ENCODE measurements around the gene BICC1.
"Not testable (repeated sequence)": the region's sequence is repeated elsewhere in the genome, so short reads cannot be mapped to it uniquely, and the experiment has no call there.

The BICC1 gene

DNA sequence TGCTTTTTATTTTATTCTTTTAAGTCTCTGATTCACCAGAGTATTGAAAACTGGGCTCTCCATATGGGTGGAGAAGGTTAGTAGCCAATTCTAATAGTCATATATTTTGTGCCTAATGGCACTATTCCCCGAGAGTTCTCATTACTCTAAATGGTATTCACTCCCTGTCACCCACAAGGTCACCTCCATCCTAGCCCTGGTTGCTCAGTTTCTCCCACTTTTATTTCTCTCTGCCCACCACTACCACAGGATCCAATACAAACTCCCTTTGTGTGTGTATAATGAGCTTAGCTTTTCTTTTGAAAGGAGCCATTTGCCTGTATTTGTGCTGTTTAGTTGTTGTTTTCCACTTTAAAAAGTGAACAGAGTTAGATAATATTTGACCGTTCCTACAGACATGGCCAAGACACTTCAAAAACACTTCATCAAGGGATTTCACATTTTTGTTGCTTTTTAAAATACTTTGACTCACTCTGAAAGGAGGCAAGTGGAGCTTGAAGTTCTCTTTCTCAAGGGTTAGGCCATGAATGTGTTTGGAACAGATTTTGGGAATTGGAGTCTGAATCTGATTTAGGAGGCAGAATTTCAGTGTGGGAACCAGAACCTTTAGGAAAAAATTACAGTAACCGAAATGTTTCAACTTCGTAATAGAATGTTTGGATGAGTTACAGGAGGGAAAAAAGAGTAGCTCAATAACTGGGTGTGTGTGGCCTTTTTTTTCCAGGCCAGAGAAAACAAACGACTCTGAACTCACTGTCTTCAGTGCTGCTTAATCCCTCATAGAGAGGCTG, 321.3 kb downstream of the BICC1 start:
- DNase-seq: no peak

DNA sequence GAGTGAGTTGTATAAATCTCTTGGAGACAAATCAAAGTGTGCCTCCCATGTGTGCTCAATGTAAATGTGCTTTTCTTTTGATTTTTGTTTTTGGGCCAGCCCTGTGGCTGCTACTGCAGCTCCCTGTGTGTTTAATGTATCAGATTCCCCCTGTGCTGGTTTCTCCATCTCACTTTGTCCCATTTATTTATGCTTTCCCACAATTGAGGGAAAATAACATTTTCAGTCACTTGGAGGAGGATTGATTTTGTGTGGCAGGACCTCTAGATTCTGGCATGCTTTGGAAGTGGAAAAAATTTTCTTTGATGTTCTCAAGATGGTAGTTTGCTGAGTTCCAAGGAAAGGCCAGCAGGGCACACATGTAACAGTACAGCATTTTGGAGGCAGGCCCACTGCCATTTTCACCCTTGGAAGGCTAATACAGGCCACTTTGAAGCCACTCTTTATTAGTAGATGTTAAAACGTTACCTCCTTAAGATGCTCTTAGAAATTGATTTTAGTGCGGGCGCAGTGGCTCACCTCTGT, 323.6 kb downstream of the BICC1 start:
- DNase-seq: no peak

DNA sequence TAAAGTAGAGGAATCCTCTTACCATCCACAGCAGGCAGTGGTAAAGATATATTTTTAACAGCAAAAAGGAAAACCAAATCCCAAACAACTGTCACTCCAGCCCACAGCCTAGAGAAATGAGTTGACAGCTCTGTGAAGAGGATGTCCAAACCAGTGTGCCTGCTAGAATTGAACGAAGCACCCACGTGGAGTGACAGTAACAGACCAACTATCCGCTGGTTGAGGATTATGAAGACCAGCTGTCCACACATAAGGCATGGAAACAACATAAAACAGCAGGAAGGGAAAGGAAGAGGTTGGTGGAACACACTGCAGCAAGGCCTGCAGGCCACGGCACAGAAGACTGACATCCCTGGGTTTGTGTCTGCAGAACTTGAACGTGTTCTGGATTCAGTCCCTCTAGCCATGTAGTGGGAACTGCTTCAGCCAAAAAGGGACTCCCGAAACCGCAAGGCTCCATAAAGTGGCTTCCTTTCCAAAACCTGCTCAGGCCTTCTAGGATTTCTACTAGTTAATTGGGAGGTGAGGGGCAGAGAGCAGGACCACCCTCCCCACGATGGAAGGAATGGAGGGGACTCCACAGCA, 324.4 kb downstream of the BICC1 start:
- no peak for DNase-seq

DNA sequence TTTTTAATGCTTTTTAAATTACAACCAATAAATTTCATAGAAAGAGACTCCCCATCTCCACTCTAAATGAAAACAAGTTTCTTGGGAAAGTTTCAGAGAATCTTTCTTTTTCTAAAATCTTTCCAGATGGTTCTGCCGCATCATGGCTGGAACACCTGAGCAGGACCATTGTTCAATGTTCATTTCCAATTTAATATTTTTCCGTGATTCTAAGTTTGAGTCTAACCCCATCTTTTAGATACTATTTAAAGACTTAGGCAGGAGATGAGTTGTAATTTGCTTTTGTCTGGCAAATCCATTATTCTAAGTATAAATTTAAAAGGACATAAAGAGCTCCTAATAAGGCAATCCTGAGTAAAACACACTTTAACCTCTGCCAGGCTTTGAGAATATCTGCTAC, 325.2 kb downstream of the BICC1 start:
- DNase-seq: no peak

DNA sequence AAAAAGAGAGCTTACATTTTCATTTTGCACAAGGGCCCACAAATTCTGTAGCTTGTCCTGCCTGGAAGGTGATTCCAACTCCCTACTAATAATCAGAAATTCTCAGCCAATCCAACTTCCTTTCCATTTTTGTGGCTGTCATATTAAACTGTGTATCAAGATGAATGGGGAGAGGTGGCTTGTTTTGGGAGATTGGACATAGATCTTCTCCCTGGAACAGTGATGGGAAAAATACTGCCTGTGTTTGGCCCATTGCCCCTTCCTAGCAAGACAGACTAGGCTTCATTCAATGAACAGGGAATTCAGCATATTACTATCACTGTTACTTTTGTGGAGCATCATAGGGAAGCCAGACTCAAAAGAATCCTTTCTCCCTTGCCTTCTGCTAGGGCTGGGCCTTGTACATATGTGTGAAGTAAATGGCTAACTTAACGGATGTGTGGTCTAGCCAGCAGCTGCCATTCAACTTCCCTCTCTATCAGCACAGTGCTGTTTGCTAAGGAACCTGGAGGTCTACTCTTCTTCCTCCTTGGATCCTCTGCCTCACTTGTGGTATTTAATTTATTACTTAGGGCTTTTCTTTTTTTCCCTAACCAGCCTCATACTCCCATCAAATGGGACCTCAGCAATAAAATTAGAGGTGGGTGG, 326.0 kb downstream of the BICC1 start:
- no peak for DNase-seq

DNA sequence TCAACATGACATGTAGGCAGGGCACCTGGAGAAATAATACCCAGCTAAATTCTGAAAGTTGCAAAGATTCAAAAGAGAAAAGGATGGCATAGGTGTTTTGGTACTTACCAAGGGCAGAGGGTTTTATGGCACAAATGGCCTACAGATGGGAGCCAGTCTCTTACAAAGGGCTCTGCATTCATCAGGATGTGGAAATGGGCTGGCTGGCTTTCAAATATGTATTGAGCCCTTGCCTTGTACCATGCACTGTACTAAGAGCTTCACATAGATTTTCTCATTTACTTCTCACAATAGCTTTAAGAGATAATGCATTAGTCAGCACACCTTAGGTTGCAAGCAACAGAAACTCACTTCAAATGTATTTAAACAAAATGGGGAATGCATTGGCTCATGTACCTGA, 327.1 kb downstream of the BICC1 start:
- no peak for DNase-seq

DNA sequence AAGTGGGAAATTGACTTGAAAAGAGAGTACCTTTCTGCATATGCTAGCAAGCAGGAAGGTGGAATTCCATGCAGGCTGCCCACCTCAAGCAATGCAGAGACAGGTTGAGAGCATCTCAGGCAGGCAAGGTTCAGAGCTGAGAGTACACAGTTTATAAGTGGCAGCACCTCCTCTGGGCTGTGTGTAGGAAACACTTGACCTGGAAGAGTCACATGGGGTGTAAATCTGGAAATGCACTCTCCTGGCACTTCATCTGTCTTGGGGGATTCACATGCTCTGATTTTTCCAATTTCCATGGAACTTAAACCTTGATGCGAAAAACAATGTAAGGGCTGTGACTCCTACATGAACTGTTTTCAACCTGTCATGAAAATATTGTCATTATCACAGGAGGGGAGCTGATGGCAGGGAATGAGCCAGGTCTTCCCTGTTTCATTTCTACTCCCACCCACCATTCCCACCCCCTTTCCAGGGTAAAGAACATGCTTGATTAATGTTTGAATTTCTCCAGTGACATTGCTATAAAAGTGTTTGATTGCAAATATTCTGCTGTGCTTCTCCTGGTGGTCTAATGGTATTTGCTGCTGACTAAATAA, 328.3 kb downstream of the BICC1 start:
- no peak for DNase-seq

DNA sequence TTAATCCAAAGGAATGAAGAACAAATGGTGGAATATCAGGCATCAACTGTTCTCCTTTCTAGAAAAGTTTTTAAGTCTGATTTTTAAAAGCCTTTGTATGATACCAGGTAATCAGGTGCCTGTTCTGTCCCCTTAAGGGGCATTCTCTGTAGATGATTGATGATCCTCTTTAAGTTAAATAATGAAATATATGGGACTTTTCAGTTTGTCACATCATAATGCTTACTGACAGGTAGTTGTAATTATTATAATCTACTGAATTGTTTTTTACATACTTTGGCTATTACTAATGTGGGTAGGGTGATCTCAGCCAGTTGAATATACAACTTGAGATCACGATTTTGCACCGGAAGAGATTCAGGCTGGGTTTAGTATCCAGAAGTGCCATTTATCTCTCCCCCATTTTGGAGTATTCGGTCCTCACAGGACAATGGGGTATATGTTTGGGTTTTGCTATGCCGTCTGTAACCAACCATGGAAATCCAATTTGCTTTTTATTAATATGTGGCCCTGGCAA, 330.2 kb downstream of the BICC1 start:
- no peak for DNase-seq

DNA sequence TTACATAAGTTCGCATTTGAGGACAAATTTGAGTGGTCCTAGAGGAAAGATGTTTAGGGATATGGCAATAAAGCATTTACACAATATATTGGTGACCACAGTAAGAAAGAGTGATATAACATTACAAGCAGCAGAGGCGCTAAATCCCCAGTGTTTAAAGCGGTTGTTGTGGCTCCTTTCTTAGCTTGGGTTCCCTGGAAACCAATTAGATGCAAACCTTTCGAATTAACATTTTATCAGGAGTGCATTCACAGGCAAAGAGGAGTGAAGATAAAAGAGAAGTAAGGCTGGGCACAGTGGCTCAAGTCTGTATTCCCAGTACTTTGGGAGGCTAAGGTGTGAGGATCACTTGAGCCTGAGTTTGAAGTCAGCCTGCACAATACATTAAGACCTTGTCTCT, 331.1 kb downstream of the BICC1 start:
- DNase-seq: no peak

DNA sequence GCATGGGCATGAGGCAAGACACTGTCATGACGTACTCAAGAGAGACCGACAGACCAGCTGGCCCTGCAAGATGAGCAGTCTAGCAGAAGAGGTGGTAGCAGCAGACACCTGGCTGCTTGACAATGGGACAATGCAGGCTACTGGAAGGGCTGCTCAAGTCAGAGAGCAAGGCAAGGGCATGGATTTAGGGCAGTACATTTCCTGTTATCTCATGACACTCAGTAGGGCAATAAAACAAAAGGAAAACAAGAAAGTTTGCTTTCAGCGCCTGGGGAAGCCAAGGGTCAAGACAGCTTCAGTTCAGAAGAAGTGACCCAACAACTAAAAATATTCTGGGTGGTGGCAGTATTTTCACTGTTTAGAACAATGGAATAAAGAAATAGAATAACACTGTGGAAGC, 332.0 kb downstream of the BICC1 start:
- no peak for DNase-seq

DNA sequence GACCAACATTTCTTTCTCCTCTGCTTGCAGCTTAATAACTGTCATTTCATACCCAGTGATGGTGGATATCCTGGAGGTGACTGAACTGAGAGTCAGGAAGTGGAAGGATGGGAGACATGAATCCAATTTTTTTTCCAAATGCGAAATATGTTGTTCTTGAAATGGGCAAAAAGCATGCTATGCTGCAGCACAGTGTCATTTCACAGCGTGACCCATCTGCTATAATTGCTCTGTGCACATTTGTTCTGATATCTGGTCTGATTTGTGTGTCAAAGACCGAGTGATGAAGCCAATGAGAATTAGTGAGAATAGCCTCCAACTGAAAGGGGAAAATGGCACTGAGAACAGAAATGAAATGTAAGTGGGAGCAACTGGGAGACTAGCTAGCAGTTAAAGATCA, 334.2 kb downstream of the BICC1 start:
- no peak for DNase-seq

DNA sequence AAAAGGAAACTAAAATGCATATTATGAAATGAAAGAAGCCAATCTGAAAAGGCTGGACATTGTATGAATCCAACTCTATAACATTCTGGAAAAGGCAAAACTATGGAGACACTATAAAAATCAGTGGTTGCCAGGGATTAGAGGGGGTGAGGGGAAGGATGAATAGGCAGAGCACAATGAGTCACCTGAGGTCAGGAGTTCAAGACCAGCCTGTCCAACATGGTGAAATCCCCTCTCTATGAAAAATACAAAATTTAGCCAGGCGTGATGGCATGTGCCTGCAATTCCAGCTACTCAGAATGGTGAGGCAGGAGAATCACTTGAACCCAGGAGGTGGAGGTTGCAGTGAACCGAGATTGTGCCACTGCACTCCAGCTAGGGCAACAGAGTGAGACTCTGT, 338.9 kb downstream of the BICC1 start:
- DNase-seq: no peak

DNA sequence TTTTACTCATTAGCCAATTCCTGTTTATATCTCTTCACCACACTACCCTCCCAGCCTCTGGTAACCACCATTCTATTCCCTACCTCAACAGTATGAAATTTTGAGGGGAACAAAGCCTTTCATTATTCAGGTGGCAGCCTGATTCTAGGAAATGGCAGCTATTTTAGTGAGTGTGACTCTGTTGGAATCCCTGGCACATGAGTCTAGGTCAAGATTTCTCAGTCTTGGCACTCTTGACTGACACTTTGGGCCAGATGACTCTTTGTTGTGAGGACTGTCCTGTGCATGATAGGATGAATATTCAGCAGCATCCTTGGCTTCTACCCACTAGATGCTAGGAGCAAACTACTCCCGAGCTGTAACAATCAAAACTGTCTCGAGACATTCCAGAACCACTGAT, 341.0 kb downstream of the BICC1 start:
- DNase-seq: no peak

DNA sequence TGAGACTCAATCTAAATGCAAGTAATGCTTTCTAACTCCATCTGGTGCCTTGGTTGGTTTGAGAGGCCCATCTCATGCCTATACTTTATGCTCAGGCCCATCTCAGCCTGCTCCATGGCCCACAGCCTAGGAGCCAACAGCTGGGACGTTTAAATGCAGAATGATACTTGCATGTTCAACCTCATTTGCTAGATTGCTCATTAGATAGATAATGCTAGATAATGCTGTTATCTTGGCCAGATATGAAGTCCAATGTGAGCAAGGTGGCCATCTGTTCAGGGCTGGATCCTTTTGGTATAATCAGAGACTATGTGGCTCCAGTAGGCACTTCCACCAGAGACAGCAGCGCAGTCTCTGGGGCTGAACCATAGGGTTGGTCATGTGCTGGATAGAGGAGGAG, 342.1 kb downstream of the BICC1 start:
- DNase-seq: no peak

DNA sequence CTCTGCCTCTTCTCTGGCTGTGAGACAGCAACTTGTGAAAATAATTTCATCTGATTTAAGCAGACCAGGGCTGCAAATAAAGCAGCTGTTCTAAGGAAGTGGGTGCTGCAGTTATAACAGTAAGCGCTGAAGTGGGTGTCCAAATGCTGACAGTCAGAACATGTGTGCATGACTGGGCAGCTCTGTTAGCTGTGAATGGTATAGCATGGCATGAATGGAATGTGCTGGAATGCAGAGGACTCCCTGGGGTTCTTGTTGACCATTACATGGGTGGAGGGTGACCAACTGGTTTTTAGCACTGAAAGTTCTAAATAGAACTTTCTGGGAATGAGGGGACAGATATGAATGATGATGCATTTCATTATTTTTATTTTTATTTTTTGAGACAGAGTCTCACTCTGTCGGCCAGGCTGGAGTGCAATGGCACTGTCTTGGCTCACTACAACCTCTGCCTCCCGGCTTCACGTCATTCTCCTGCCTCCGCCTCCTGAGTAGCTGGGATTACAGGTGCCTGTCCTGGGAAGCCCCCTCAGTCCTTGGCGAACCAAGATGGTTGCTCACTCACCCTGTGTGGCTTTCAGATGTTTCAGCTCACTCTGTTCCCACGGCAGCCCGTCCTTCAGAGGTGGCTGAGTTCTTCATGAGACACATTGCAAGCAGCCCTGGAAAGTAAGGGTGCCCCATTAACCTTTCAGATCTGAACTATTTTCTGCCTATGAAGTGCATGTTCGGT, 344.0 kb downstream of the BICC1 start:
- DNase-seq: no peak

DNA sequence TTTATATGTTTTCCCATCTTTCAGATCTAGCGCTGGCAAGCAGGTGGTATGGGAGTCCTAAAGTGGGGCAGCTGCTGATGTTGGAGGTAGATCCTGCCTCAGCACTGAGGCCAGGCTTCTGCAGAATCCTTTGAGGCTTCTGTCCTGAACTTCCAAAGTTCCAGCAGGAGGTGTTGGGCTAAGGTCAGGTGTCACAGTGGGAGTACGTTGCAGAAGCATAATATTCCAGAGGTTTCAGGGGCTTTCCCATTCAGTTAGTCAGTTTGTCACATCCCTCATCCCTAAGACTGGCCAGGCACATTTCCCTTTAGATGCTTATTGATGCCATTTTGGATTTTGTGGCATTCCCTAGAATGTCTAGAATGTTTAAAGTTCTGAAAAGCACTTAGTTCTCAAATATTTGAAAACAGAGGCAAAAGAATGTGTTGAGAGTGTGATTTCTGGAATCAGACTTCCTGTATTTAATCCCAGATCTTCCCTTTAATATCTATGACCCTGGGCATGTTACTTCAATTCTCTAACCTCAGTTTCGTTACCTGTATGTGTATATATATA, 344.7 kb downstream of the BICC1 start:
- DNase-seq: no peak

DNA sequence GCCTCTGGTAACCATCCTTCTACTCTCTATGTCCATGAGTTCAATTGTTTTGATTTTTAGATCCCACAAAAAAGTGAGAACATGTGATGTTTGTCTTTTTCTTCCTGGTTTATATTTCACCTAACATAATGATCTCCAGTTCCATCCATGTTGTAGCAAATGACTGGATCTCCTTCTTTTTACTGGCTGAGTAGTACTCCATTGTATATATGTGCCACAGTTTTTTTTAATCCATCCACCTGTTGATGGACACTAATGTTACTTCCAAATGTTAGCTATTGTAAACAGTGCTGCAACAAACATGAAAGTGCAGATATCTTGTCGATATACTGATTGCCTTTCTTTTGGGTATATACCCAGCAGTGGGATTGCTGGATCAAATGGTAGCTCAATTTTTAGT, 345.5 kb downstream of the BICC1 start:
- DNase-seq: not testable (repeated sequence)

DNA sequence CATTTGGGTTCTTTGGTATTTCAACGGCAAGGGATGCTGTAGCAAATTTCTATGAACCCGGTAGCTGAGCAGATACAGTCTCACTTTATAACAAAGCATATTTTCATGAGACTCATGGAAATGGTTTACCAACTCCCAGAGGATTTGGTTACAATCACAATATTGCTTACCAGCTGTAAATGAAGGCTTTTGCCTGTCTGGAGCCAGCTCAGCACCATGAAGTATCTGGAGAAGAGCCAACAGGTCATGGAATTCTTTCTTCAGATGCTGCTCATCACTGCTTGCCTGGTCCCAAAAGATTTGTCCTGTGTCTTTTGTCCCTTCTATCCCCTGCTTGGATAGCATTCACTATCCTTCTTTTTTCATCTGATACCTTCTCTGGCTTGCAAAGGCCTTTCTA, 346.9 kb downstream of the BICC1 start:
- DNase-seq: no peak

DNA sequence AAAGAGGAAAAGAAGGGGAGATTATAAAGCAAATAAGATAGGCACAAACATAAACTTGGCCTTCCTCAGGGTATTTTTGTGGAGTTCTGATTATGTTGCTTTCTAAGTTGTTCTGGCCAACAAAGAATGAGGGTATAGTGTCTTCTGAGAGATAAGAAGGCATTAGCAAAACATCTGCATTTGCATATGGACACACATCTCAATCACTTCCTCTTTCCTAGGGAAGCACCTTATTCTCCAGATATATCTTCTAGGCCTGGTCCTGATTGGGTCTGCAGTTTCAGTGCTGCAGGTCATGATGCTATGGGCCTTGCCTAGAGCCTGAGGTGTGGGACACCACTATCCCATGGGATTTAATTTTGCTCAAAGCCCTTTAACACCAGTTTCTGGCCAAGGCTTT, 355.0 kb downstream of the BICC1 start:
- no peak for DNase-seq

DNA sequence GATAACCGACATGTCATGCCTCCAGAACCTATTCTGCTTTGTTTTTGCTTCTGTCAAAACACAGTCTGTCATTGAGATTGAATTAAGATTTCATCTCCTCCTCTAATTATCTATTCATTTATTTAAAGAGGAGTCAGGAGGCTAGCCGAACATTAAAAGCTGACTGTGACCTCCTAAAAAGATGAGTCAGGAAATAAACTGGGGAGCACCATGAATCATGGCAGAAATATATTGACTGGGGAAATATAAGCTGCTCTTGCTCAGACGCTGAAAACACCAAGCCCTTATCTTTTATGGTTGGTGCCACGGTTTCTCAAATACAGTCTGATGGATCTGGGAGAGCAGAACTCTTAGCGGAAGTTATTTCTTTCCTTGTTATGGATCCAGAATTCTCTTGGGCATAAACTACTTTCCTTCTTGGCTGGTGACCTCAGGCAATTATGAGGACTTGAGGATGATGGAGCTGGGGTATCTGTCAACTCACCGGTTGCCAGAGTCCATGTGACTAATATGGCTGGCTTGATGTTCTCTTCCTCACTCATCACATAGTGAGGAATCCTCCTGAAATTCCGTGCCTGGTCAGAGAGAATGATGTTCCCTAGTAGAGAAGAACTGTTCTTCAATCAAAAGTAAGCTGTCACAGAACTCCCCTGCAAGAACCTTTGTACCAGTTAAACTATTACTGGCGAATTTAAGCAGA, 356.2 kb downstream of the BICC1 start:
- no peak for DNase-seq

DNA sequence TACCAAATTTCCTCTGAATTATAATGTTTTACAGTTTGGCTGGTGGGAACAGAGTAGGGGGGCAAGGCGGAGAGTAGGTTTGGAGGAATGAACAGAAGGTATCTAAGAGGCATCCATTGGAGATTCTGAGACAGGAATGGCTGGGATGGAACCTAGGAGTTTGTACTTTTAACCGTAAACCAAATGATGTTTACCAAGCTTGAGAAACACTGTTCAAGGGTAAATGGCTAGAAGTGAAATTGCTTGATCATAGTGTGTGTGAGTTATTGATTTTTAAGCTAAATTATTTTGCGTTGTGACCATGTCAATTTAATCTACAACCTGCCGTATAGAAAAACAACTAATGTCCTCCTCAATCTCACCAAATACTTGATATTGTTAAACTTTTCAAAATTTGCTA, 357.4 kb downstream of the BICC1 start:
- DNase-seq: no peak

DNA sequence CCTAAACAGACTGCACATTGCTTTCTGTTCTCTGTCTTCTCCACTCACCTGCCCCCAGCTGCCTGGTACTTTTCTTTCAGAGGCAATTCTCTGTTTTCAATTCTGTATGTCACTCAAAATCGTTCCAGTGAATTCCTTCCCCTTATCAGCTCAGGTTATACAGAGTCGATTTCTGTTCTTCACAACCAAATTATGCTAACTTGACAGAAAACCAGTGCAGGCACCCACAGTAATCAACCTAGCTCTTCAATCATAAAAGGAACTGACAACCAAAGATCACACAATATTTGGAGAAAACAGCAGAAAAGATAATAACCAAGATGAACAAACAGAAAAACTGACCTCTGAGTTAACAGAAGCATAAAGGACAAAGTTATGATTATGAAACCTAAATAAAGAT, 360.5 kb downstream of the BICC1 start:
- DNase-seq: no peak
